ENCODE data around the gene TTC23.

- TF ChIP-seq EZH2 (optimal IDR thresholded peaks at IDR 0.05; ENCODE audit: low read depth, low read length), result no peak
- TF ChIP-seq CTCF (IDR thresholded peaks at IDR 0.05; ENCODE audit: low read length), result no peak
- no peak for TF ChIP-seq EZH2phosphoT487 (IDR thresholded peaks at IDR 0.05; ENCODE audit: low read length)
These were observed 127.5 kb downstream of the TTC23 start for GRCh38 chr15:99121691-99122410.

All from MM.1S (cell line).